22Rv1 (cell line): ENCODE results near the gene CABP1.

Experiments
- H3K27ac ChIP-seq: fragments of 450-650 bp; 2 replicates; pipeline ENCODE4 v1.5.1; 2017
- CTCF ChIP-seq: fragments of 450-650 bp; IDR thresholded peaks from 2 replicates; pipeline ENCODE4 v1.5.1; 2017; ENCODE audit warnings: mild to moderate bottlenecking
- ZFX ChIP-seq: fragments of 450-650 bp; IDR thresholded peaks from 2 replicates; pipeline ENCODE4 v1.6.1; 2017; ENCODE audit warnings: antibody characterized with exemption, borderline replicate concordance

Gene CABP1

GRCh38 chr12:120653611-120654010 lies 13.2 kb downstream of the CABP1 start:
- TF ChIP-seq CTCF: no peak
- no peak for TF ChIP-seq ZFX
- no peak overlapping the region for H3K27ac ChIP-seq

- H3K27ac ChIP-seq: no peak overlapping the region
- TF ChIP-seq CTCF: no peak
- TF ChIP-seq ZFX: no peak
Observed at GRCh38 chr12:120654656-120655055, 14.2 kb downstream of the CABP1 start.

GRCh38 chr12:120656008-120656407 lies 15.6 kb downstream of the CABP1 start:
- no peak for TF ChIP-seq ZFX
- no peak for TF ChIP-seq CTCF
- H3K27ac ChIP-seq: no peak overlapping the region

GRCh38 chr12:120658286-120659150 lies 18.1 kb downstream of the CABP1 start:
- TF ChIP-seq CTCF: no peak
- no peak for TF ChIP-seq ZFX
- no peak overlapping the region for H3K27ac ChIP-seq

- H3K27ac ChIP-seq: no peak overlapping the region
- TF ChIP-seq ZFX (no peak), CTCF (no peak)
Observed at GRCh38 chr12:120659151-120659525, 18.7 kb downstream of the CABP1 start.

GRCh38 chr12:120661432-120661831 lies 21.0 kb downstream of the CABP1 start:
- no peak for TF ChIP-seq ZFX
- TF ChIP-seq CTCF: no peak
- no peak overlapping the region for H3K27ac ChIP-seq

- TF ChIP-seq ZFX: no peak
- no peak for TF ChIP-seq CTCF
- no peak overlapping the region for H3K27ac ChIP-seq
Observed at GRCh38 chr12:120662879-120663278, 22.5 kb downstream of the CABP1 start.
